Measurements from ENCODE around the gene GPR137. TPM values are rescaled to one million over a fixed set of nuclear protein-coding genes. Genes with fewer than 3 reads are reported as not detected.
A peak's percentile ranks its signal among the peaks of the same experiment; 100 is the strongest.

GPR137 gene
- total and polyA plus RNA-seq, 9 of the 15 experiments (the other 6 are each of a cell fraction or from before 2014, with no cell fraction given) = 0.32 to 26.7 (median 10.7) TPM

GRCh38 chr11:64245797-64246620, 39.6 kb upstream of the GPR137 start (continued):
- TF ChIP-seq TEAD1 (CRISPR knock-in tag; IDR thresholded peaks at IDR 0.05) (peak in 1 of 2 experiments; percentile 85; a peak in 2 of 4 replicates), ZNF740 (CRISPR knock-in tag; IDR thresholded peaks at IDR 0.05) (peak; percentile 79; the same call in 1 of the 2 replicates), ZNF740 (tag; IDR thresholded peaks at IDR 0.05) (no peak), MITF (IDR thresholded peaks at IDR 0.05) (0 out of 2 replicates have a peak, but pooled peaks have one; percentile 31), FOSL1 (tag; conservative IDR thresholded peaks at IDR 0.05) (peak; percentile 84), UBTF (IDR thresholded peaks at IDR 0.05; ENCODE audit: borderline replicate concordance in 1 of 2, low read depth in 2 of 2, low read length in 2 of 2) (0 out of 4 replicates have a peak, but pooled peaks of 1 of the 2 experiments have one; percentile 59), TOE1 (IDR thresholded peaks at IDR 0.05; ENCODE audit: borderline replicate concordance) (peak; percentile 60; the same call in 1 of the 2 replicates), TOE1 (CRISPR knock-in tag; IDR thresholded peaks at IDR 0.05; ENCODE audit: borderline replicate concordance, low read depth) (no peak), PRDM10 (IDR thresholded peaks at IDR 0.05; ENCODE audit: partially characterized antibody) (peak; percentile 58), MYC (IDR thresholded peaks at IDR 0.05; ENCODE audit: low read depth, low read length) (peak; percentile 17; the same call in 1 of the 2 replicates), MYC (CRISPR knock-in tag; IDR thresholded peaks at IDR 0.05; ENCODE audit: borderline replicate concordance, low read depth) (peak; percentile 18; the same call in 1 of the 2 replicates), ZNF583 (CRISPR knock-in tag; IDR thresholded peaks at IDR 0.05) (no peak), MAZ (CRISPR knock-in tag; conservative IDR thresholded peaks at IDR 0.05 in 1 of 2, IDR thresholded peaks at IDR 0.05 in 1 of 2) (peak in 1 of 2 experiments; percentile 65; a peak in 3 of 4 replicates), ARHGAP35 (IDR thresholded peaks at IDR 0.05; ENCODE audit: partially characterized antibody) (no peak), ZC3H4 (CRISPR knock-in tag; IDR thresholded peaks at IDR 0.05; ENCODE audit: borderline replicate concordance) (0 out of 2 replicates have a peak, but pooled peaks have one; percentile 8), EP400 (IDR thresholded peaks at IDR 0.05) (peak; percentile 87), KAT7 (CRISPR knock-in tag; IDR thresholded peaks at IDR 0.05; ENCODE audit: borderline replicate concordance) (0 out of 2 replicates have a peak, but pooled peaks have one; percentile 55)
